HG02973 (cell line): ENCODE data around the gene CNPY3.
"Not testable (repeated sequence)": the region's sequence is repeated elsewhere in the genome, so short reads cannot be mapped to it uniquely, and the experiment has no call there.

Experiments
- ATAC-seq: cut with Tn5 transposase; IDR thresholded peaks from one replicate; pipeline ENCODE4 v1.9.1; 2021; ENCODE audit warnings: moderate library complexity; ENCODE audit not compliant: unreplicated experiment

Gene CNPY3

DNA sequence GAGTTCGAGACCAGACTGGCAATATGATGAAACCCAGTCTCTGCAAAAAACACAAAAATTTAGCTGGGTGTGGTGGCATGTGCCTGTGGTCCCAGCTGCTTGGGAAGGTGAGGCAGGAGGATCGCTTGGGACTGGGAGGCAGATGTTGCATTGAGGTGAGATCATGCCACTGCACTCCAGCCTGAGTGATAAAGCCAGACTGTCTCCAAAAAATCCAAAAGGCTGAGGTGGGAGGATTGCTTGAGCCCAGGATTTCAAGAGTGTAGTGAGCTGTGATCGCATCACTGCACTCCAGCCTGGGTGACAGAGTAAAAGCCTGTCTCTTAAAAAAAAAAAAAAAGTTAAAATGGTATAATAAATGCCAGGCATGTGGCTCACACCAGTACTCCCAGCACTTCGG, 14.7 kb upstream of the CNPY3 start:
- ATAC-seq = no peak

DNA sequence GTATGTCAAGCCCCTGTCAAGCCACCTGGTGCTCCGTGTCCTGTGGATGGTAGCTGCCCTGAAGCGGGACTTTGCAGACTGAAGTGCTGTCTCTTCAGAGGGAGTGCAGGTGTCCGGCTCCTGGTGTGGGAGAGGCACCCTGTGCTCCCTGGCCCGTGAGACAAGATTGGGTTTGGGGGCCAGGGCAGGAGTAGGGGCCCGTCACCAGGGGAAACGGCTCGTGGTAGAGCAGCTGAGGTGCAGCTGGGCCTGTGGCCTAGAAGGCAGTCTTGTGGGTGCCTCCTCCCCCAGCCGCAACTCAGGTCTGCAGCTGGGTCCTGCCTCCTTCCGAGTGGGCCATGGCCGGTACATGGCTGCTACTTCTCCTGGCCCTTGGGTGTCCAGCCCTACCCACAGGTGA, 13.5 kb upstream of the CNPY3 start, which contains the start of gene PTCRA:
TSS of gene PTCRA (plus strand) at position 322 of the 400 bp plus-strand sequence. CDS start at position 339, 17 bp downstream.
- ATAC-seq = no peak

DNA sequence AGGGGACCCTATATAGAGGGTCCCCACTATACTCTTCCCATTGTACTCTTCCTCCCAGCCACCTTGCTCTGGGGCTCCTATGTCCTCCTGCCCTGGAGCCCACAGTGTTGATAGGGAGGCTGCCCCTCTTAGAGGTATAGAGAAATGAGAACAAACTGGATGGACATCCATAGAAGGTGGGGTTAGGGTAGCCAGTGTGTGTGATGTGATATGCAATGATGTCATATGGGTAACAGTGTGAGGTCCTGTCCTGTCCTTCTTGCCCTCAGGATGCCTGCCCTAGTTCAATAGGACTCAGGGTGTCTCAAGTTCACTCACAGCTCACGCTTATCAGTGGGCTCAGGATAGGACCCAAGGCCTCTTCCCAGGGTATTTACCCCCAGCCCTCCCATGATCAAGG, 13.0 kb upstream of the CNPY3 start:
- ATAC-seq = no peak

GRCh38 chr6:42921801-42922200, 7.5 kb upstream of the CNPY3 start:
- ATAC-seq = no peak

- ATAC-seq = no peak
Measured at GRCh38 chr6:42923666-42924065, 5.6 kb upstream of the CNPY3 start.

- ATAC-seq = no peak
Measured at GRCh38 chr6:42925248-42925857, 3.9 kb upstream of the CNPY3 start.

GRCh38 chr6:42929821-42930360, 611 bp downstream of the CNPY3 start:
- ATAC-seq = peak; percentile 41

DNA sequence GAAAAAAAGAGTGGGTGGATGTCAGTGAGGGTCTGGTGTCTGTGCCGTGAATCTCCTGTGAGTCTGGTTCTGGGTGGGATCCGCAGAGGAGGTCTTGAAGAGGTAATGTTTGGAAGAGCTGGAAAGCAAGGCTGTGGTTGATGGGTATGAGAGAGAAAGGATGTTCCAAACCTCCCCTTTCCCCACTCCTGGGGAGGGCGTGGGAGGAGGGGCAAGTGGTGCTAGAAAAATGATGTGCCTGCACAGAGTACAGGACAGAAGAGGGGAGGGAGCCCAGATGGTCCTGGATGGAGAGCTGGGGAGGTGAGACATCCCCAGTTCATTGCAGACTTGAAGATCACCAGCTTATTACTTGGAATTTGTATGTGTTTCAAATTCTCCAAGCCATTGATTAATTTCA, 3.1 kb downstream of the CNPY3 start:
- ATAC-seq = no peak

- no peak for ATAC-seq
Measured at GRCh38 chr6:42933205-42933604, 3.9 kb downstream of the CNPY3 start.

DNA sequence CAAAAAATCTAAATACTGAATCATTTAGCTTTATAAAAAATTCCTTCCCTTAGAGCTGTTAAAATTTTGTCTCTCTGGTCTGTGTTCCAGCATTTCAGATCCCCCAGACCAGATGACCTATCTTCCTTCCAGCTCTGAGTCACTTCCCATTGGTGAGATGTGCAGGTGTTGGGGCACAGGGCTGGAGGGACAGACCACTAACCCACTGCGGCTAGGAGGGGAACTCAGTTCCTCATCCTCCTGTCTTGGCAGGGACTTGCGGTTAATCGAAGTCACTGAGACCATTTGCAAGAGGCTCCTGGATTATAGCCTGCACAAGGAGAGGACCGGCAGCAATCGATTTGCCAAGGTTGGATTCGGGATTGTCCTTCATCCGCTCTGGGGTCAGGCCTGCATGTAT, 6.0 kb downstream of the CNPY3 start:
- ATAC-seq = no peak

DNA sequence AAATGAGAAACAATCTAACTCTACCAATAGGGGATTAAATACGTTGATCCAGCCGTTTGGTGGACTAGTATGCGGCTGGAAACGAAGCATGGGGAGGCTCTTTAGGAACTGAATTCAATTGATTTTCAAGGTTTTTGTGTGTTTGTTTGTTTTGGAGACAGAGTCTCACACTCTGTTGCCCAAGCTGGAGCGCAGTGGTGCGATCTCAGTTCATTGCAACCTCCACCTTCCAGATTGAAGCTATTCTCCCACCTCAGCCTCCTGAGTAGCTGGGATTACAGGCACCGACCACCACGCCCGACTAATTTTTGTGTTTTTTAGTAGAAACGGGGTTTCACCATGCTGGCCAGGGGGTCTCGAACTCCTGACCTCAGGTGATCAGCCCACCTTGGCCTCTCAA, 7.1 kb downstream of the CNPY3 start:
- ATAC-seq = no peak

DNA sequence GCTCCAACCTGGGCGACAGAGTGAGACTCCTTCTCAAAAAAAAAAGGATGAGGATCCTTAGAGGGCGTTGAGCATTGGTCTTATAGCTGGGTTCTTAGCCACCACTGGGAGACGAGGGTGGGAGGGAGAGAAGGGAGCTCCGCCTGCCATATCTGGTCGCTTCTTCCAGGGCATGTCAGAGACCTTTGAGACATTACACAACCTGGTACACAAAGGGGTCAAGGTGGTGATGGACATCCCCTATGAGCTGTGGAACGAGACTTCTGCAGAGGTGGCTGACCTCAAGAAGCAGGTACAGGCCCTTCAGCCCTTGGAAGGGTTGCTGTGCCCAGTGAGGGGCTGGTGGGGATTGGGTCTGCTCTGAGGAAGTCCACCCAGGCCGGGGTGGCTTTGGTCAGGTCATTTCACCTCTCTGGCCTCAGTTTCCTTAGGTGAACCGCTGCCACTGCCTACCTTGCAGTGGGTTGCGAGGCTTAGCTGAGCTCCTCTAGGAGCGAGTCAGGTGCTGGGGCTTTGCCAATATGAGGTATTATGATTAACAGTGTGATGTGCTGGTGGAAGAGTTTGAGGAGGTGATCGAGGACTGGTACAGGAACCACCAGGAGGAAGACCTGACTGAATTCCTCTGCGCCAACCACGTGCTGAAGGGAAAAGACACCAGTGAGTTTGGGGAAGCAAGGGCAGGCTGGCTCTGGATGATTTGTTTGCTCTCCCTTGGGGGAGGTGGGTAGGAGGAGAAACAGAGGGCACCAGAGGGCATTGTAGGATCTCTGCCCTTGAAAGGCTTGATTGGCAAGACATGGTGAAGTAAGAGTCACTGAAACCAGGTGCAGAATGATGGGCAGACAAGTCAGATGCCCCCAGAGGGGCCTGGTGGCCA, 8.5 kb downstream of the CNPY3 start:
- no peak for ATAC-seq

DNA sequence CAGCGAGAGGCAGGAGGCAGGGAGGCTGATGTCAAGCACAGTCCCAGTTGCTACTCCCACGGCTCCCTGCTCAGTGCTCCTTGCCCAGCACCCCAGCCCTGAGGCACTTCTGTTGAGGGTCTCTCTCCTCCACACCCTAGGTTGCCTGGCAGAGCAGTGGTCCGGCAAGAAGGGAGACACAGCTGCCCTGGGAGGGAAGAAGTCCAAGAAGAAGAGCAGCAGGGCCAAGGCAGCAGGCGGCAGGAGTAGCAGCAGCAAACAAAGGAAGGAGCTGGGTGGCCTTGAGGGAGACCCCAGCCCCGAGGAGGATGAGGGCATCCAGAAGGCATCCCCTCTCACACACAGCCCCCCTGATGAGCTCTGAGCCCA, 9.1 kb downstream of the CNPY3 start:
- no peak for ATAC-seq

DNA sequence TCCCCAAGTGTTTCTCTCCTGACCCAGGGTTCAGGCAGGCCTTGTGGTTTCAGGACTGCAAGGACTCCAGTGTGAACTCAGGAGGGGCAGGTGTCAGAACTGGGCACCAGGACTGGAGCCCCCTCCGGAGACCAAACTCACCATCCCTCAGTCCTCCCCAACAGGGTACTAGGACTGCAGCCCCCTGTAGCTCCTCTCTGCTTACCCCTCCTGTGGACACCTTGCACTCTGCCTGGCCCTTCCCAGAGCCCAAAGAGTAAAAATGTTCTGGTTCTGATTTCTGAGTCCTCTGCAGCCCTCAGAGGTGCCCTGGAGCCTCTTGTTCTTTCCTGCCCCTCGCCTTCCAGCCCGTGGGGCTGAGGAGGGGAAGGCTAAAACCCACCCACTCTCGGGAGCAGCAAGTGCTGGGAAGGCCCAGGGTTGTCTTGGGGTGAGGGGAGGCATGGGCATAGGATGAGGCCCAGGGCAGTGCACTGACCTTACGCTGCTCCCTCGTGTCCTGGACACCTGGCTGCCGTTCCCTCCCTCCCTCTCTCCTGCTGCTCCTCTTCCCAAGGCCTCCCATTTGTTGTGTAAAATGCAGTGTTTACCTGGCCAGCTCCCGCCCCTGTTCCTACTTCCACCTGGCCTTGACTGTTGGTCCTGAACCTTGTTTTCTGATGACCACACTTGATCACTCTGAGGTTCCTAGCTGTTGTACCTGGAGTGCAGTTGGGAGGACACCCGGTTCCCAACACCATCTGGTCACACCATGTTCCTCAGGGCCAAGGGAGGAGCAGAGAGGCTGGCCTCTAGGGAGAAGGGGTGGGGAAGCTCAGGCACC, 9.9 kb downstream of the CNPY3 start:
- no peak for ATAC-seq

GRCh38 chr6:42939810-42940167, 10.5 kb downstream of the CNPY3 start:
- ATAC-seq = no peak

DNA sequence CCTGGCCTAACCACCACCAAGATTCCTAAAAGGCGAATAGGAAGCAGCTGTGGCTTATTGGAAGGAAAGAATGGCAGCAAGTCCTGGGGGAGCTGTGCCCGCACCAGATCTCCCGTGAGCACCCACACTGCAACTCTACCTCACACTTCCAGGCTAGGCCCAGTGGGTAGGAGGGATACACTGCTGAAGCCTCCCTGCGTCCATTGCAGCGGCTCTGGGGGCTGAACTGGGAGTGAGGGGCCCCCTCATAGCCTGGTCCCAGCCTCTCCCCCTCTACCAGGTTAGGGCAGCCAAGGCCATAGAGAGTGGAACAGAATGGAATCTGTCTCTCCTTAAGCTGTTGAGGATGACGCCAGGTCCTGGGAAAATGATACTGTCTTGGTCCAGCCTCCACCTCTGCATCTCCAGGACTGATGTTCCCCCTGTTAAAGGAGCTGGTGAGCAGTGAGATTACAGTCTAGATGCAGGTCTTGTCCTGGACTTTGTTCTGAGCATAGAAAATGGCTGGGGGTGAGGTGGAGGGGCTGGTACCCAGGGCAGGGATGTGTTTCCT, 11.3 kb downstream of the CNPY3 start:
- no peak for ATAC-seq

DNA sequence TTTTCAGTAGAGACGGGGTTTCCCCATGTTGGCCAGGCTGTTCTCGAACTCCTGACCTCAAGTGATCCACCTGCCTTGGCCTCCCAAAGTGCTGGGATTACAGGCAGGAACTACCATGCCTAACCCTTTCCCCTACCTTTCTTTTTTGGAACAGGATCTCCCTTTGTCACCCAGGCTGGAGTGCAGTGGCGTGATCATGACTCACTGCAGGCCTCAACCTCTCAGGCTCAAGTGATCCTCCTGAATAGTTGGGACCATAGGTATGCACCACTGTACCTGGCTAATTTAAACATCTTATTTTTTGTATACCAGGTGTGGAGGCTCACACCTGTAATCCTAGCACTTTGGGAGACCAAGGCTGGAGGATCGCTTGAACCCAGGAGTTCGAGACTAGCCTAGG, 12.1 kb downstream of the CNPY3 start:
- ATAC-seq = not testable (repeated sequence)

DNA sequence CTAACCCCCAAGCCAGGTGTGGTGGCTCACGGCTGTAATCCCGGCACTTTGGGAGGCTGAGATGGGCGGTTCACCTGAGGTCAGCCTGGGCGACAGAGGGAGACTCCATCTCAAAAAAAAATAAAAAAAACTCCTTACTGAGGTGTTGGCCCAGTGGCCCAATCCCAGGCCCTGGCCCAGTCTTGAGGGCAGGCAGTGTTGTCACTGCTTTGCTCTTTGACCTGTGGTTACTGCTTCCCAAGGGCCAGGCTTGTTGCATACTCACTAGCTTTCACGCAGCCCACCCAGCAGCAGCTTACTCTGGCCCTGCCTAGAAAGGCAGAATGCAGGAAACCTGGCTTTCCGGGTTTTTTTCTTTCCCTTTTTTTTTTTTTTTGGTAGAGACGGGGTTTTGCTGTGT, 13.2 kb downstream of the CNPY3 start:
- no peak for ATAC-seq

GRCh38 chr6:42947950-42948349, 18.7 kb downstream of the CNPY3 start:
- ATAC-seq = no peak

- ATAC-seq = no peak
Measured at GRCh38 chr6:42952389-42952788, 23.1 kb downstream of the CNPY3 start.

GRCh38 chr6:42954405-42954804, 25.1 kb downstream of the CNPY3 start:
- not testable (repeated sequence) for ATAC-seq
